K562 (cell line): ENCODE measurements around the gene BNC1. TPM values are rescaled to one million over a fixed set of nuclear protein-coding genes. Genes with fewer than 3 reads are reported as not detected.

ENCODE experiments used
- ATAC-seq: fragments of 200-7000 bp; cut with Tn5 transposase; 3 replicates; pipeline ENCODE4 v1.9.1; 2020; ENCODE audit warnings: moderate library complexity
- BruUV-seq: library from RNA; stranded (reverse); fragments of 400-500 nt; replicated peaks from 2 replicates; lab custom pipeline; 2021; lab: Mats Ljungman, UMichigan
- CTCF ChIA-PET: fragments of 300-600 bp; formaldehyde crosslinking; extraction: SDS; loops from one replicate; lab custom pipeline; 2021; ENCODE audit warnings: low intra/inter-chr PET ratio; lab: Yijun Ruan, JAX
- POLR2A ChIA-PET: fragments of 300-600, 350-650 bp; sonication (Branson Sonifier 250); formaldehyde crosslinking; extraction: SDS; loops from one replicate; lab custom pipeline; 2021; ENCODE audit warnings: antibody characterized with exemption, inconsistent platforms; lab: Yijun Ruan, JAX
- DNase-seq, 4 experiments: peaks; one replicate each; pipeline versions ENCODE4 v3.0.0 to v3.0.0-alpha.2; 2011 to 2018; ENCODE audit warnings: low spot score in 3 of 4, mixed read lengths in 3 of 4; ENCODE audit errors: extremely low read depth in 1 of 4
- FAIRE-seq: peaks from 2 replicates; lab custom pipeline; 2011; peaks lifted over from hg19 to GRCh38; lab: Jason Lieb, UNC
- H2AFZ ChIP-seq: 2 replicates; pipeline ENCODE4 v1.6.0; 2011; ENCODE audit warnings: low read depth, low read length, control low read depth, inconsistent platforms
- H3K27ac ChIP-seq: fragments of 200-600 bp; 3 replicates; pipeline ENCODE4 v1.8.0; 2011; ENCODE audit warnings: low read depth, mild to moderate bottlenecking, control low read depth, inconsistent platforms, low read length, moderate library complexity, mixed read lengths; ENCODE audit errors: extremely low read depth
- H3K27me3 ChIP-seq, 2 experiments: fragments of 300-600 bp in 1 of 2; 2 replicates in 1 of 2; 3 replicates in 1 of 2; pipeline versions ENCODE4 v1.6.0 to v1.8.0; 2011; ENCODE audit warnings: inconsistent platforms in 2 of 2, low read length in 2 of 2, mild to moderate bottlenecking in 1 of 2, mixed read lengths in 1 of 2, moderate library complexity in 1 of 2; ENCODE audit not compliant: control insufficient read depth in 2 of 2, insufficient read depth in 2 of 2
- H3K36me3 ChIP-seq: fragments of 300-600 bp; 3 replicates; pipeline ENCODE4 v1.8.0; 2011; ENCODE audit warnings: mild to moderate bottlenecking, low read length, inconsistent platforms; ENCODE audit not compliant: control insufficient read depth, insufficient read depth
- H3K4me1 ChIP-seq, 2 experiments: fragments of 200-600 bp in 1 of 2; replicated peaks in 1 of 2; 2 replicates in 1 of 2; 3 replicates in 1 of 2; pipeline versions ENCODE4 v1.5.1 to v1.8.0; 2011; ENCODE audit warnings: inconsistent platforms in 2 of 2, low read length in 2 of 2, mild to moderate bottlenecking in 1 of 2, mixed read lengths in 1 of 2, moderate library complexity in 1 of 2; ENCODE audit not compliant: control insufficient read depth in 2 of 2, insufficient read depth in 2 of 2
- H3K4me2 ChIP-seq: 2 replicates; pipeline ENCODE4 v1.6.1; 2011; ENCODE audit warnings: low read length, control low read depth, inconsistent platforms, mixed read lengths; ENCODE audit not compliant: insufficient read depth
- H3K4me3 ChIP-seq: fragments of 200-600 bp; sonication (generic), shearing (Covaris generic); 2 replicates; pipeline ENCODE4 v1.5.1; 2016; ENCODE audit warnings: control low read depth, inconsistent platforms
- H3K79me2 ChIP-seq: fragments of 200-600 bp; 3 replicates; pipeline ENCODE4 v1.8.0; 2011; ENCODE audit warnings: low read length, inconsistent platforms; ENCODE audit not compliant: control insufficient read depth, insufficient read depth
- H3K9ac ChIP-seq, 2 experiments: 2 replicates each; pipeline versions ENCODE4 v1.6.0 to v1.6.1; 2011; ENCODE audit warnings: low read depth in 2 of 2, low read length in 2 of 2, control low read depth in 1 of 2, inconsistent platforms in 1 of 2, mild to moderate bottlenecking in 1 of 2, mixed read lengths in 1 of 2; ENCODE audit not compliant: insufficient read depth in 1 of 2
- H3K9me1 ChIP-seq: one replicate; pipeline ENCODE4 v1.6.0; 2011; ENCODE audit warnings: inconsistent platforms, mild to moderate bottlenecking, low read length, moderate library complexity; ENCODE audit not compliant: control insufficient read depth, insufficient read depth
- H3K9me3 ChIP-seq: replicated peaks from 2 replicates; pipeline ENCODE4 v1.5.1; 2011; ENCODE audit warnings: low read depth, low read length, inconsistent platforms; ENCODE audit not compliant: control insufficient read depth, insufficient read depth
- H4K20me1 ChIP-seq: replicated peaks from 2 replicates; pipeline ENCODE4 v1.6.1; 2011; ENCODE audit warnings: low read length, inconsistent platforms, mixed read lengths; ENCODE audit not compliant: control insufficient read depth, insufficient read depth
- ARHGAP35 ChIP-seq: fragments of 450-650 bp; IDR thresholded peaks from 2 replicates; pipeline ENCODE4 v1.6.1; 2018; ENCODE audit not compliant: partially characterized antibody
- ATF4 ChIP-seq: fragments of 450-650 bp; formaldehyde crosslinking; IDR thresholded peaks from 2 replicates; pipeline ENCODE4 v1.4.0; 2022; ENCODE audit warnings: mild to moderate bottlenecking, moderate library complexity
- CBX8 ChIP-seq: fragments of 200-600 bp; sonication (generic); IDR thresholded peaks from 2 replicates; pipeline ENCODE4 v1.6.1; 2012; ENCODE audit warnings: borderline replicate concordance, mixed run types, low read depth, mild to moderate bottlenecking, moderate library complexity, mixed read lengths, low read length, control low read depth, inconsistent platforms; ENCODE audit not compliant: poor library complexity, severe bottlenecking; ENCODE audit errors: extremely low read depth
- CUX1 ChIP-seq: fragments of 200-800 bp; sonication (Bioruptor generic); IDR thresholded peaks from 2 replicates; pipeline ENCODE4 v1.6.1; 2016; ENCODE audit warnings: missing genetic modification characterization, missing compliant biosample characterization
- DNMT1 ChIP-seq: fragments of 450-650 bp; IDR thresholded peaks from 2 replicates; pipeline ENCODE4 v1.6.1; 2016; ENCODE audit warnings: antibody characterized with exemption, mild to moderate bottlenecking
- NR2C2 ChIP-seq, 2 experiments: fragments of 200-800 bp in 1 of 2; sonication (Bioruptor generic) in 1 of 2; sonication (generic) in 1 of 2; formaldehyde crosslinking in 1 of 2; IDR thresholded peaks; 2 replicates each; pipeline versions ENCODE4 v1.6.1 to v1.8.0; 2016 to 2022; ENCODE audit warnings: mild to moderate bottlenecking in 1 of 2, missing compliant biosample characterization in 1 of 2, missing genetic modification characterization in 1 of 2, missing genetic modification reagents in 1 of 2
- OTX1 ChIP-seq: fragments of 450-650 bp; formaldehyde crosslinking; IDR thresholded peaks from 2 replicates; pipeline ENCODE4 v1.4.0; 2022; ENCODE audit warnings: mild to moderate bottlenecking
- RUNX1 ChIP-seq: sonication (generic); IDR thresholded peaks from 2 replicates; pipeline ENCODE4 v1.6.1; 2016; ENCODE audit warnings: antibody characterized with exemption, low read depth
- SIN3A ChIP-seq, 2 experiments: fragments of 150-350 bp in 1 of 2; IDR thresholded peaks; 2 replicates each; pipeline ENCODE4 v1.6.1; 2011 to 2016; ENCODE audit warnings: borderline replicate concordance in 2 of 2, low read depth in 2 of 2, low read length in 2 of 2, mild to moderate bottlenecking in 2 of 2, moderate library complexity in 2 of 2; ENCODE audit not compliant: control insufficient read depth in 1 of 2
- ZEB2 ChIP-seq: fragments of 450-650 bp; IDR thresholded peaks from 2 replicates; pipeline ENCODE4 v1.6.1; 2016
- WGBS: fragments of 100-300 bp; shearing (Covaris generic); methylation state at CpG from one replicate; pipeline ENCODE4 v1.1.6; 2016; ENCODE audit warnings: low coverage, mixed read lengths; ENCODE audit not compliant: insufficient coverage; ENCODE audit errors: missing lambda C conversion rate; 5-methylcytosine and 5-hydroxymethylcytosine counted together
- in situ Hi-C: fragments of 300-500 bp; cut with MboI; formaldehyde crosslinking; loops from 4 replicates; pipeline ENCODE4 v1.15.0; 2018; ENCODE audit warnings: inconsistent platforms, mixed read lengths
- intact Hi-C: fragments of 100-400 bp; cut with micrococcal nuclease; formaldehyde crosslinking; loops from 2 replicates; pipeline ENCODE4 v1.14.2; 2022
- polyA plus RNA-seq, 8 experiments: library from polyadenylated mRNA; depleted of rRNA in 4 of 8; stranded (reverse) in 5 of 8; unstranded in 3 of 8; fragments of >200 nt; fragmentation: Nextera tagmentation in 2 of 8; fragmentation: Illumina TruSeq in 1 of 8; extraction: Ambion mirVana in 2 of 8; extraction: Trizol in 1 of 8; gene quantifications; 2 replicates each; pipeline versions ENCODE4 v1.2.1 to v1.2.3, GENCODE V29; 2011 to 2014; ENCODE audit warnings: inconsistent platforms in 1 of 8, missing spikeins in 1 of 8
- total RNA-seq, 7 experiments: library from RNA; depleted of rRNA in 6 of 7; stranded (reverse); fragments of >200 nt in 6 of 7; fragmentation: Illumina TruSeq in 2 of 7; extraction: Trizol in 2 of 7; gene quantifications; 2 replicates each; pipeline versions ENCODE4 v1.2.1 to v1.2.3, GENCODE V29; 2011 to 2021; ENCODE audit warnings: low replicate concordance in 1 of 7

The BNC1 gene
- total and polyA plus RNA-seq, 9 of the 15 experiments (the other 6 are each of a cell fraction or from before 2014, with no cell fraction given), result not detected

- Histone ChIP-seq H3K9me1 (no peaks in the 10 kb centered on the region), H3K4me3 (no peak overlapping the region), H3K9me3 (no peaks in the 10 kb centered on the region), H3K79me2 (no peaks in the 10 kb centered on the region), H3K4me2 (no peak overlapping the region), H3K27ac (no peak overlapping the region), H3K36me3 (no peaks in the 10 kb centered on the region), H4K20me1 (no peaks in the 10 kb centered on the region), H2AFZ (no peak overlapping the region), H3K4me1 (peaks cover 0 to 6% of the 10 kb centered on the region in 2 experiments; a peak in 1 of 5 replicates), H3K27me3 (peaks cover 5 to 14% of the 10 kb centered on the region in 2 experiments; a peak in 4 of 5 replicates), H3K9ac (no peak overlapping the region)
- BruUV-seq, result no TSS peak
- FAIRE-seq, result no peak
- in situ Hi-C loops, result no loop called here
- TF ChIP-seq CBX8 (peak; percentile 93), RUNX1 (no peak), ATF4 (CRISPR knock-in tag) (no peak), OTX1 (CRISPR knock-in tag) (no peak)
- no peak for ATAC-seq
- POLR2A ChIA-PET, result no interaction called here
- intact Hi-C loops, result no loop called here
- no peak for DNase-seq
- WGBS, result 3% methylated on average over 5 of the region's 5 CpGs
- CTCF ChIA-PET, result no interaction called here
These were observed 2.3 kb downstream of the BNC1 start for GRCh38 chr15:83282141-83282540.

DNA sequence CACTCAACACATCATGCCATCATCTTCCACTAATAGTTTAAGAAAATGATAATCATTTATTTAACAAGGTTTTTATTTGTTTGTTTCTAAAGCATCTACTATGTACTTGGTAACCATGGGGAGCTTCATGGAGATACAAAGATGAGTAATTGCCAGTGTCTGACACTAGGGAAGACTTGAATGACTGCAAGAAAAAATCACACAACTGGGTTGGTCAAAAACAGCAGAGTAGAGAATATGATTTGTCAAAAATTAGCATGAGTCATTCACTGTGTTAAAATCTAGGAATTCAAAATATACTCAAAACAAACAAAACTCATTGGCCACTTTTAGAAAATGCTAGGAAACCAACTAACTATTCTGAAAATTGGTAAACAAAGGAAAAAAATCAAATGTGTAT lies 6.3 kb downstream of the BNC1 start:
- H4K20me1 ChIP-seq, result no peaks in the 10 kb centered on the region
- H3K36me3 ChIP-seq, result no peaks in the 10 kb centered on the region
- no peaks in the 10 kb centered on the region for H3K9me3 ChIP-seq
- peaks cover 0 to 1% of the 10 kb centered on the region in 2 experiments; a peak in 1 of 5 replicates for H3K4me1 ChIP-seq
- H3K4me2 ChIP-seq, result no peak overlapping the region
- DNase-seq (no peak), FAIRE-seq (no peak), ATAC-seq (no peak)
- no peak overlapping the region for H3K27ac ChIP-seq
- intact Hi-C loops, result no loop called here
- H3K9ac ChIP-seq, result no peak overlapping the region
- BruUV-seq, result no TSS peak
- in situ Hi-C loops, result no loop called here
- CTCF ChIA-PET, result no interaction called here
- POLR2A ChIA-PET, result interaction anchor here (1.3 kb wide), 1 partner anchor 10 kb away, joined by 4 read pairs; no protein-coding TSS in a partner anchor
- H3K79me2 ChIP-seq, result no peaks in the 10 kb centered on the region
- peaks cover 5 to 7% of the 10 kb centered on the region in 2 experiments; a peak in 4 of 5 replicates for H3K27me3 ChIP-seq
- no peak overlapping the region for H3K4me3 ChIP-seq
- no peaks in the 10 kb centered on the region for H3K9me1 ChIP-seq
- no peak overlapping the region for H2AFZ ChIP-seq
- no peak for TF ChIP-seq CUX1 (CRISPR knock-in tag)
- TF ChIP-seq NR2C2 (CRISPR knock-in tag; IDR thresholded peaks at IDR 0.05), result no peak
- no peak for TF ChIP-seq NR2C2 (tag; IDR thresholded peaks at IDR 0.05)
- no peak for TF ChIP-seq ARHGAP35
- no peak for TF ChIP-seq SIN3A (IDR thresholded peaks at IDR 0.05; ENCODE audit: borderline replicate concordance in 2 of 2, control insufficient read depth in 1 of 2, low read depth in 2 of 2, low read length in 2 of 2)
- TF ChIP-seq ZEB2, result no peak
- no peak for TF ChIP-seq DNMT1
